IMR-90 (cell line): ENCODE data around the gene ME3. TPM values are rescaled to one million over a fixed set of nuclear protein-coding genes. Genes with fewer than 3 reads are reported as not detected.

ENCODE experiments used
- ATAC-seq: fragments of 200-7000 bp; cut with Tn5 transposase; 2 replicates; pipeline ENCODE4 v1.9.1; 2020; ENCODE audit warnings: low read depth, mild to moderate bottlenecking, moderate library complexity
- BruUV-seq: library from RNA; stranded (reverse); fragments of 400-500 nt; replicated peaks from 2 replicates; lab custom pipeline; 2021; lab: Mats Ljungman, UMichigan
- CTCF ChIA-PET: fragments of 300-600 bp; formaldehyde crosslinking; extraction: SDS; loops from one replicate; lab custom pipeline; 2021; ENCODE audit warnings: antibody characterized with exemption; lab: Yijun Ruan, JAX
- POLR2A ChIA-PET: fragments of 300-600 bp; sonication (Branson Sonifier 250); formaldehyde crosslinking; loops from one replicate; lab custom pipeline; 2022; ENCODE audit warnings: antibody characterized with exemption; ENCODE audit not compliant: unreplicated experiment; lab: Charles Lee
- DNase-seq: peaks from one replicate; pipeline ENCODE4 v3.0.0; 2013
- H2AFZ ChIP-seq: replicated peaks from 2 replicates; pipeline ENCODE3; 2013; ENCODE audit warnings: low read length, mild to moderate bottlenecking; ENCODE audit not compliant: poor library complexity
- H2AK5ac ChIP-seq: 2 replicates; pipeline ENCODE4 v1.6.1; 2013; ENCODE audit warnings: low read depth, low read length, inconsistent platforms
- H2AK9ac ChIP-seq: replicated peaks from 2 replicates; pipeline ENCODE3; 2013; ENCODE audit warnings: mild to moderate bottlenecking, low read depth, low read length, moderate library complexity; ENCODE audit not compliant: poor library complexity
- H2BK120ac ChIP-seq: 2 replicates; pipeline ENCODE4 v1.6.1; 2013; ENCODE audit warnings: low read depth, low read length, inconsistent platforms
- H2BK15ac ChIP-seq: 3 replicates; pipeline ENCODE4 v1.6.1; 2013; ENCODE audit warnings: low read depth, low read length, inconsistent platforms
- H2BK20ac ChIP-seq: 2 replicates; pipeline ENCODE4 v1.6.1; 2013; ENCODE audit warnings: low read depth, mild to moderate bottlenecking, inconsistent platforms, low read length, moderate library complexity
- H2BK5ac ChIP-seq: 2 replicates; pipeline ENCODE4 v1.6.1; 2013; ENCODE audit warnings: mild to moderate bottlenecking, low read depth, low read length, inconsistent platforms; ENCODE audit not compliant: poor library complexity, severe bottlenecking
- H3K14ac ChIP-seq: replicated peaks from 2 replicates; pipeline ENCODE4 v1.6.1; 2013; ENCODE audit warnings: low read depth, low read length, inconsistent platforms
- H3K18ac ChIP-seq: 2 replicates; pipeline ENCODE4 v1.6.1; 2013; ENCODE audit warnings: low read depth, low read length, control low read depth
- H3K23ac ChIP-seq: 2 replicates; pipeline ENCODE4 v1.6.1; 2013; ENCODE audit warnings: low read depth, low read length, inconsistent platforms
- H3K27ac ChIP-seq: 2 replicates; pipeline ENCODE4 v1.5.1; 2013; ENCODE audit warnings: mild to moderate bottlenecking, control low read depth, low read length; ENCODE audit not compliant: insufficient read depth
- H3K27me3 ChIP-seq: 2 replicates; pipeline ENCODE4 v1.6.1; 2013; ENCODE audit warnings: low read length; ENCODE audit not compliant: control insufficient read depth, insufficient read depth
- H3K36me3 ChIP-seq: 2 replicates; pipeline ENCODE4 v1.6.1; 2013; ENCODE audit warnings: low read length, mixed read lengths; ENCODE audit not compliant: control insufficient read depth, insufficient read depth
- H3K4ac ChIP-seq: 2 replicates; pipeline ENCODE4 v1.6.1; 2013; ENCODE audit warnings: low read depth, low read length, inconsistent platforms
- H3K4me1 ChIP-seq: 2 replicates; pipeline ENCODE4 v1.6.1; 2013; ENCODE audit warnings: low read length, mixed read lengths; ENCODE audit not compliant: control insufficient read depth, insufficient read depth
- H3K4me2 ChIP-seq: 2 replicates; pipeline ENCODE4 v1.6.1; 2013; ENCODE audit warnings: low read depth, mild to moderate bottlenecking, control low read depth, low read length, moderate library complexity
- H3K4me3 ChIP-seq: 2 replicates; pipeline ENCODE4 v1.5.1; 2013; ENCODE audit warnings: low read depth, mild to moderate bottlenecking, control low read depth, low read length, moderate library complexity; ENCODE audit not compliant: insufficient read depth
- H3K56ac ChIP-seq: 2 replicates; pipeline ENCODE4 v1.6.1; 2013; ENCODE audit warnings: low read length, inconsistent platforms; ENCODE audit not compliant: insufficient read depth; ENCODE audit errors: extremely low read depth
- H3K79me1 ChIP-seq, 2 experiments: 2 replicates each; pipeline ENCODE4 v1.6.1; 2013; ENCODE audit warnings: low read length in 2 of 2, inconsistent platforms in 1 of 2, low read depth in 1 of 2
- H3K9ac ChIP-seq: 2 replicates; pipeline ENCODE4 v1.6.1; 2013; ENCODE audit warnings: low read depth, low read length, control low read depth
- H3K9me1 ChIP-seq: 2 replicates; pipeline ENCODE4 v1.6.1; 2013; ENCODE audit warnings: low read length, inconsistent platforms; ENCODE audit not compliant: insufficient read depth
- H3K9me3 ChIP-seq: 2 replicates; pipeline ENCODE4 v1.6.1; 2013; ENCODE audit warnings: low read length; ENCODE audit not compliant: control insufficient read depth, insufficient read depth
- H4K20me1 ChIP-seq: 2 replicates; pipeline ENCODE4 v1.6.1; 2013; ENCODE audit warnings: low read length, inconsistent platforms; ENCODE audit not compliant: insufficient read depth
- H4K5ac ChIP-seq: 2 replicates; pipeline ENCODE4 v1.6.1; 2013; ENCODE audit warnings: mild to moderate bottlenecking, low read depth, low read length, control low read depth
- H4K8ac ChIP-seq, 2 experiments: 2 replicates each; pipeline ENCODE4 v1.6.1; 2013; ENCODE audit warnings: low read depth in 2 of 2, low read length in 2 of 2, control low read depth in 1 of 2, inconsistent platforms in 1 of 2
- H4K91ac ChIP-seq: 2 replicates; pipeline ENCODE4 v1.6.1; 2013; ENCODE audit warnings: low read depth, low read length, inconsistent platforms; ENCODE audit not compliant: insufficient read depth
- CEBPB ChIP-seq: IDR thresholded peaks from 2 replicates; pipeline ENCODE4 v1.6.1; 2012; ENCODE audit warnings: low read depth, low read length, improper control_type of control experiment
- CHD1 ChIP-seq: IDR thresholded peaks from 2 replicates; pipeline ENCODE4 v1.6.1; 2012; ENCODE audit warnings: low read depth, low read length, improper control_type of control experiment
- FOS ChIP-seq: fragments of 150-350 bp; IDR thresholded peaks from 2 replicates; pipeline ENCODE4 v1.6.1; 2016; ENCODE audit warnings: low read depth, low read length
- MAFK ChIP-seq: IDR thresholded peaks from 2 replicates; pipeline ENCODE4 v1.6.1; 2012; ENCODE audit warnings: low read depth, low read length, improper control_type of control experiment
- MXI1 ChIP-seq: IDR thresholded peaks from 2 replicates; pipeline ENCODE4 v1.6.1; 2012; ENCODE audit warnings: low read depth, mild to moderate bottlenecking, low read length, moderate library complexity, borderline replicate concordance
- NFE2L2 ChIP-seq: fragments of 150-350 bp; IDR thresholded peaks from 2 replicates; pipeline ENCODE4 v1.6.1; 2016; ENCODE audit warnings: low read depth, mild to moderate bottlenecking, low read length
- POLR2A ChIP-seq: IDR thresholded peaks from 2 replicates; pipeline ENCODE4 v1.6.1; 2012; ENCODE audit warnings: mild to moderate bottlenecking, low read depth, low read length
- RFX5 ChIP-seq: IDR thresholded peaks from 2 replicates; pipeline ENCODE4 v1.8.0; 2012; ENCODE audit warnings: low read depth, mild to moderate bottlenecking, low read length, moderate library complexity
- WGBS, 2 experiments: methylation state at CpG; one replicate each; pipeline versions ENCODE4 v1.1.5 to v1.1.7; 2013; ENCODE audit warnings: missing lambda C conversion rate in 2 of 2; ENCODE audit not compliant: insufficient read length in 1 of 2; ENCODE audit errors: extremely low coverage in 2 of 2; 5-methylcytosine and 5-hydroxymethylcytosine counted together
- dilution Hi-C: fragments of 300-500 bp; cut with HindIII; formaldehyde crosslinking; loops from one replicate; pipeline ENCODE4 v1.14.3; 2018; ENCODE audit warnings: low sequenced_read_pairs; ENCODE audit not compliant: unreplicated experiment
- in situ Hi-C: fragments of 300-500 bp; cut with MboI; formaldehyde crosslinking; loops from 3 replicates; pipeline ENCODE4 v1.14.3; 2019; ENCODE audit warnings: low sequenced_read_pairs, inconsistent platforms, mixed read lengths
- intact Hi-C: fragments of 100-400 bp; cut with micrococcal nuclease; formaldehyde crosslinking; loops from 2 replicates; pipeline ENCODE4 v1.10.0; 2022
- polyA plus RNA-seq, 3 experiments: library from polyadenylated mRNA; depleted of rRNA; stranded (reverse); fragments of >200 nt; gene quantifications; 2 replicates each; pipeline ENCODE4 v1.2.3, GENCODE V29; 2012; ENCODE audit warnings: low replicate concordance in 1 of 3
- total RNA-seq: library from RNA; depleted of rRNA; stranded (reverse); fragments of >200 nt; gene quantifications from 2 replicates; pipeline ENCODE4 v1.2.3, GENCODE V29; 2012
- TF ChIP-seq, protein P1 (sequence below): conservative IDR thresholded peaks from 2 replicates; pipeline ENCODE4 v1.5.1; 2012; ENCODE audit warnings: mild to moderate bottlenecking, low read depth, low read length, improper control_type of control experiment
- TF ChIP-seq, protein P2 (sequence below): fragments of 150-350 bp; IDR thresholded peaks from 2 replicates; pipeline ENCODE4 v1.6.1; 2017; ENCODE audit warnings: mild to moderate bottlenecking, antibody characterized with exemption, low read length, low read depth
- TF ChIP-seq, protein P3 (sequence below): fragments of 150-350 bp; IDR thresholded peaks from 2 replicates; pipeline ENCODE4 v1.6.1; 2016; ENCODE audit warnings: low read depth, mild to moderate bottlenecking, low read length, moderate library complexity, borderline replicate concordance

The ME3 gene
- total and polyA plus RNA-seq, 2 of the 4 experiments (the other 2 are of a cell fraction), result 7.8 to 9.0 TPM

DNA sequence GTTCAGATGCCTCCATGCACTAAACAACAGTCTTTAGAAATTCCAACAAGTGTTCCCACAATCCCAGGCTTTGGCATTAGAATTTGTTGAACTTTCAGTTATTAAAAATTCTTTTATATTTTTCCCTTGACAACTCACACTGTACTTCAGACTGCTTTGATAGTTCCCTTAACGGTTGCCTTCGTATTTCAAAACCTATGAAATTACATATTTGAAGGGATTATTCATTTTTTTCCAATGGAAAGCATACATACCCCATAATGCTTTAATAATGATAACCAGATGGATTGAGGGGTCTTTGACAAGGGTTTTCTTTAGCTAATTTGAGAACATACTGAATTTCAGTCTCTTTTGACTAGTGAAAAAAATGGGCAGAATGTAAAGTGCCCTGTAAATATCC, 76.5 kb downstream of the ME3 start:
- no peak overlapping the region for H3K4me2 ChIP-seq
- no peaks in the 10 kb centered on the region; the same call in 1 of the 2 replicates for H3K9me3 ChIP-seq
- TF ChIP-seq MAFK, result no peak
- TF ChIP-seq CEBPB, result no peak
- no peak for TF ChIP-seq FOS
- no peak for TF ChIP-seq RFX5
- no peak for TF ChIP-seq NFE2L2
- TF ChIP-seq, protein P1, sequence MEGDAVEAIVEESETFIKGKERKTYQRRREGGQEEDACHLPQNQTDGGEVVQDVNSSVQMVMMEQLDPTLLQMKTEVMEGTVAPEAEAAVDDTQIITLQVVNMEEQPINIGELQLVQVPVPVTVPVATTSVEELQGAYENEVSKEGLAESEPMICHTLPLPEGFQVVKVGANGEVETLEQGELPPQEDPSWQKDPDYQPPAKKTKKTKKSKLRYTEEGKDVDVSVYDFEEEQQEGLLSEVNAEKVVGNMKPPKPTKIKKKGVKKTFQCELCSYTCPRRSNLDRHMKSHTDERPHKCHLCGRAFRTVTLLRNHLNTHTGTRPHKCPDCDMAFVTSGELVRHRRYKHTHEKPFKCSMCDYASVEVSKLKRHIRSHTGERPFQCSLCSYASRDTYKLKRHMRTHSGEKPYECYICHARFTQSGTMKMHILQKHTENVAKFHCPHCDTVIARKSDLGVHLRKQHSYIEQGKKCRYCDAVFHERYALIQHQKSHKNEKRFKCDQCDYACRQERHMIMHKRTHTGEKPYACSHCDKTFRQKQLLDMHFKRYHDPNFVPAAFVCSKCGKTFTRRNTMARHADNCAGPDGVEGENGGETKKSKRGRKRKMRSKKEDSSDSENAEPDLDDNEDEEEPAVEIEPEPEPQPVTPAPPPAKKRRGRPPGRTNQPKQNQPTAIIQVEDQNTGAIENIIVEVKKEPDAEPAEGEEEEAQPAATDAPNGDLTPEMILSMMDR, result no peak
- TF ChIP-seq, protein P2, sequence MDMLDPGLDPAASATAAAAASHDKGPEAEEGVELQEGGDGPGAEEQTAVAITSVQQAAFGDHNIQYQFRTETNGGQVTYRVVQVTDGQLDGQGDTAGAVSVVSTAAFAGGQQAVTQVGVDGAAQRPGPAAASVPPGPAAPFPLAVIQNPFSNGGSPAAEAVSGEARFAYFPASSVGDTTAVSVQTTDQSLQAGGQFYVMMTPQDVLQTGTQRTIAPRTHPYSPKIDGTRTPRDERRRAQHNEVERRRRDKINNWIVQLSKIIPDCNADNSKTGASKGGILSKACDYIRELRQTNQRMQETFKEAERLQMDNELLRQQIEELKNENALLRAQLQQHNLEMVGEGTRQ, result no peak
- TF ChIP-seq, protein P3, sequence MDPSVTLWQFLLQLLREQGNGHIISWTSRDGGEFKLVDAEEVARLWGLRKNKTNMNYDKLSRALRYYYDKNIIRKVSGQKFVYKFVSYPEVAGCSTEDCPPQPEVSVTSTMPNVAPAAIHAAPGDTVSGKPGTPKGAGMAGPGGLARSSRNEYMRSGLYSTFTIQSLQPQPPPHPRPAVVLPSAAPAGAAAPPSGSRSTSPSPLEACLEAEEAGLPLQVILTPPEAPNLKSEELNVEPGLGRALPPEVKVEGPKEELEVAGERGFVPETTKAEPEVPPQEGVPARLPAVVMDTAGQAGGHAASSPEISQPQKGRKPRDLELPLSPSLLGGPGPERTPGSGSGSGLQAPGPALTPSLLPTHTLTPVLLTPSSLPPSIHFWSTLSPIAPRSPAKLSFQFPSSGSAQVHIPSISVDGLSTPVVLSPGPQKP, result no peak
- TF ChIP-seq POLR2A, result no peak
- no peak for TF ChIP-seq CHD1
- no peak for TF ChIP-seq MXI1
- no peak overlapping the region for H3K56ac ChIP-seq
- no peak for ATAC-seq
- in situ Hi-C loops (no loop called here), dilution Hi-C loops (no loop called here), intact Hi-C loops (no loop called here)
- H2BK120ac ChIP-seq, result no peak overlapping the region
- H2AK9ac ChIP-seq, result no peak overlapping the region
- H4K20me1 ChIP-seq, result no peaks in the 10 kb centered on the region
- no peak overlapping the region for H2BK20ac ChIP-seq
- H2AFZ ChIP-seq, result no peak overlapping the region
- no peak overlapping the region for H3K27ac ChIP-seq
- no peak for DNase-seq
- H3K9ac ChIP-seq, result no peak overlapping the region
- no peak overlapping the region for H3K4me3 ChIP-seq
- H3K9me1 ChIP-seq, result peaks cover 11% of the 10 kb centered on the region
- H3K4ac ChIP-seq, result no peak overlapping the region
- no peak overlapping the region for H3K18ac ChIP-seq
- CTCF ChIA-PET, result no interaction called here
- H2AK5ac ChIP-seq, result no peak overlapping the region
- peaks cover 0 to 15% of the 10 kb centered on the region in 2 experiments; a peak in 1 of 4 replicates for H3K79me1 ChIP-seq
- peaks cover 9% of the 10 kb centered on the region for H3K4me1 ChIP-seq
- POLR2A ChIA-PET, result no interaction called here
- no peak overlapping the region for H3K14ac ChIP-seq
- no peak overlapping the region for H3K23ac ChIP-seq
- BruUV-seq, result no TSS peak
- H4K5ac ChIP-seq, result no peak overlapping the region
- no peak overlapping the region for H2BK5ac ChIP-seq
- no peak overlapping the region for H4K91ac ChIP-seq
- no CpG with 5 or more reads among the region's 2 CpGs for WGBS, 2 experiments
- no peaks in the 10 kb centered on the region for H3K36me3 ChIP-seq
- no peak overlapping the region for H2BK15ac ChIP-seq
- H4K8ac ChIP-seq, result no peak overlapping the region
- H3K27me3 ChIP-seq, result no peaks in the 10 kb centered on the region
